GM18873 (cell line): Measurements from ENCODE around the gene PPIE.

Experiments used
- ATAC-seq: cut with Tn5 transposase; IDR thresholded peaks from one replicate; pipeline ENCODE4 v1.9.1; 2021; ENCODE audit warnings: mild to moderate bottlenecking, moderate library complexity, moderate number of reproducible peaks; ENCODE audit not compliant: unreplicated experiment, low FRiP score

Gene PPIE

GRCh38 chr1:39720094-39720999 is 18.3 kb upstream of the PPIE start:
- ATAC-seq = no peak

GRCh38 chr1:39721664-39722063 is 17.0 kb upstream of the PPIE start:
- no peak for ATAC-seq

- ATAC-seq = no peak
These were observed 16.2 kb upstream of the PPIE start for GRCh38 chr1:39722495-39722894.

GRCh38 chr1:39726600-39726999 is 12.1 kb upstream of the PPIE start:
- no peak for ATAC-seq

- ATAC-seq = no peak
These were observed 11.3 kb upstream of the PPIE start for GRCh38 chr1:39727221-39727931.

- no peak for ATAC-seq
These were observed 10.8 kb upstream of the PPIE start for GRCh38 chr1:39727932-39728317.

GRCh38 chr1:39729030-39729429 is 9.7 kb upstream of the PPIE start:
- no peak for ATAC-seq

- no peak for ATAC-seq
These were observed 8.8 kb upstream of the PPIE start for GRCh38 chr1:39729842-39730241.

GRCh38 chr1:39732730-39733129 is 6.0 kb upstream of the PPIE start:
- ATAC-seq = no peak

- no peak for ATAC-seq
These were observed 5.5 kb upstream of the PPIE start for GRCh38 chr1:39733161-39733560.

GRCh38 chr1:39735731-39736130 is 3.0 kb upstream of the PPIE start:
- no peak for ATAC-seq

- no peak for ATAC-seq
These were observed 1.0 kb upstream of the PPIE start for GRCh38 chr1:39737546-39738169.

GRCh38 chr1:39745016-39745670 is 6.5 kb downstream of the PPIE start:
- ATAC-seq = no peak

- no peak for ATAC-seq
These were observed 12.9 kb downstream of the PPIE start for GRCh38 chr1:39751595-39751994.

- ATAC-seq = no peak
These were observed 14.0 kb downstream of the PPIE start for GRCh38 chr1:39752703-39753102.

GRCh38 chr1:39753132-39754025 is 14.7 kb downstream of the PPIE start:
- no peak for ATAC-seq

GRCh38 chr1:39754026-39754570 is 15.4 kb downstream of the PPIE start:
- no peak for ATAC-seq

- no peak for ATAC-seq
These were observed 16.3 kb downstream of the PPIE start for GRCh38 chr1:39754906-39755504.

GRCh38 chr1:39755965-39756659 is 17.4 kb downstream of the PPIE start:
- ATAC-seq = no peak
